HG02610 (cell line): Measurements from ENCODE around the gene CCDC74A.
"Not testable (repeated sequence)": the region's sequence is repeated elsewhere in the genome, so short reads cannot be mapped to it uniquely, and the experiment has no call there.

ENCODE experiments used
- ATAC-seq: cut with Tn5 transposase; IDR thresholded peaks from one replicate; pipeline ENCODE4 v1.9.1; 2021; ENCODE audit warnings: mild to moderate bottlenecking, moderate library complexity; ENCODE audit not compliant: unreplicated experiment

Gene CCDC74A

DNA sequence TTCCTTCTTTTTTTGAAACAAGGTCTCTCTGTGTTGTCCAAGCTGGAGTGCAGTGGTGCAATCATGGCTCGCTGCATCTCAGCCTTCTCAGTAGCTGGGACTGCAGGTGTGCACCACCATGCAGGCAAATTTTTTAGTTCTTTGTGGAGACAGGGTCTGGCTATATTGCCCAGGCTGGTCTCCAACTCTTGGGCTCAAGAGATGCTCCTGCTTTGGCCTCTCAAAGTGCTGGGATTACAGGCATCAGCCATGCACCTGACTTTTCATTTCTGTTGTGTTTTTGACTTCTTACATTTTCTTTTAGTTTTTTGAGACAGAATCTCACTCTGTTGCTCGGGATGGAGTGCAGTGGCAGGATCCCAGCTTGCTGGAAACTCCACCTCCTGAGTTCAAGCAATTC, 2.4 kb upstream of the CCDC74A start:
- not testable (repeated sequence) for ATAC-seq

DNA sequence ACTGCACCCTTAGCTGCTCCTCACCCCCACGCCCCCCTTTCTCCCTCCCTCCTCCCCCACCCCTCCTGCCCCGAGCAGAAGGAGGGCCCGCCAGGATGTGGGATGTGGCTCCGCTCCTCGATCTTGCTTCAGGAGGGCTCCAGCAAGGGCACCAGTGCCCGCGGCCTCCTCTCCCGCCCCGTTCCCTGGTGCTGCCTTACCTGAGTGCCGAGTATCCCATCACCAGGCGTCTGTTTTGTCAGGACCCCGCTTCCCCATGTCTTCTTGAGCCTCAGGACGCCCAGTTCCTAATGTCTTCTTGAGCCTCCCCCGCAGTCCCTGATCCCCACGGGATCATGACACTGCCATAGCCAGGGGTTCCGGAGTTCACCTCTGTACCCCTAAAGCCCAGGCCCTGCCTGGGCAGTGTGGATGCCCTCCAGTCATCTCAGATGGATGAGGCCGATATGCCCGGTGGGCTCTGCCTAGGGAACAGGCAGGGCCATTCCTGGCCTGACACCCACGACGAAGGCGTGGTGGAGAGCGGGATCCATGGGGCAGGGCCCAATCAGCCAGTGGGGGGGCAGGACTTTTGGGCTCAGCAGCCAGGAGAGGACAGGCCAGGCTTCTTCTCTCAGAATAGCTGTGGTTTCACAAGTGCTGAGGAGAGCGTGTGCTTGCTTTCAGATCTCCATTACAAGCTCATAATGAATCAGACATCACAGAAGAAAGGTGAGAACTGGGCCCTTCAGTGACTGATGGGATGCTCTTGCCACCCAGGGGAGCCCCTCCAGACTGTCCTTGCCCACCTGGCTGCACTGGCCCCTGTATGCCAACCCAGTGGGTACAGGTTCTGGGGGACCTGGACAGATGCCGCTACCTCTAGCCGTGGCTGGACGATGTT, 1.5 kb downstream of the CCDC74A start:
- peak; percentile 80 for ATAC-seq

DNA sequence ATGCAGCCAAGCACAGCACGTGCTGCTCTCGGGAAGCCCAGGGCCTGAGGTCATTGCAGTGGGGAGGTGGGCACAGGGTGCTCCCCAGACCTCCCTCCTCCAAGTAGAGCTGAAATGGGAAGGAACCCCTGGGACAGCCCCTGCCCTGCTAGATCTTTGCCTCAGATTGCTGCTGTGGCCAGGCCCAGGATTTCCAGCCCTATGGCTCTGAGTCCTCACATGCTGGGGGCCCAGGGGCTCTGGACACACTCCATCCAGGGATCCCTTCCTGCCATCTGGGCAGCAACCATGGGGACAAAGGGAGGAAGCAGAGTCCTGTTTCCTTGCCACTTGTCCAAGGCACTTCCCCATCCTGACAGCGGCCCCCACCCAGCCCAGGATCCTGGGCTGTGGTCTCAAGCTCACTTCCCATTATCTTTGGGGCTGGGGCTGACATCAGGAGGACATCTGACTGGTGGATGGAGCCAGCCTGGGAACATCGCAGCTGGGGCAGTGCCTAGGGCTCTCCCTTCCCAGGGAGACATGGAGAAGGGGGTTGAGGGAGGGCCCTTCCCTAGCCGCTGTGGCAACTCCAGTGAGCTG, 2.3 kb downstream of the CCDC74A start:
- ATAC-seq: peak; percentile 5

DNA sequence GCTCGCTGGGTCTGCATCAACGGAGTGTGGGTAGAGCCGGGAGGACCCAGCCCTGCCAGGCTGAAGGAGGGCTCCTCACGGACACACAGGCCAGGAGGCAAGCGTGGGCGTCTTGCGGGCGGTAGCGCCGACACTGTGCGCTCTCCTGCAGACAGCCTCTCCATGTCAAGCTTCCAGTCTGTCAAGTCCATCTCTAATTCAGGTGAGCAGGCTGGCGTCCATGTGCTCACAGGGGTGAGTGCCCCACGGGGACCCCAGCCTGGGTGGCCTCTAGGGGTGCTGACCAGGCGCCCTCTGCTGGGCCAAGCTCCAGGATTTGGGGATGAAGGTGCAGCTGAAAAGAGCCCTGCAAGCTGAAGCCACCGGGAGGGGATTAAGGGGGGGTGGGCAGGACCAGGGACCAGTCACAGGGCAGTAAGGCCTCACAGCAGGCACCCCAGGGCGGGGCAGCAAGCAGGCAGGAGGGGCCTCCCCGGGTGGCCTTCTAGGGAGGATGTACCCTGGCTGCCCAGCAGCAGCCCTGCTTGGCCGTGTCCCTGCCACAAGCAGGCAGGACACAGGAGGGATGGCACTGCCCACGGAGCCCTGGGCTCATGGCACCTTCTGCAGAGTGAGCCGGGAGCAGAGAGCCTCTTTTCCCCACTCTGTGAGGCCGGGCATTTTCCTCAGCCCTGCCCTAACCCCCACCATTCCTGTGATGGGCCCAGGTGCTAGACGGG, 3.1 kb downstream of the CCDC74A start:
- ATAC-seq: not testable (repeated sequence)

DNA sequence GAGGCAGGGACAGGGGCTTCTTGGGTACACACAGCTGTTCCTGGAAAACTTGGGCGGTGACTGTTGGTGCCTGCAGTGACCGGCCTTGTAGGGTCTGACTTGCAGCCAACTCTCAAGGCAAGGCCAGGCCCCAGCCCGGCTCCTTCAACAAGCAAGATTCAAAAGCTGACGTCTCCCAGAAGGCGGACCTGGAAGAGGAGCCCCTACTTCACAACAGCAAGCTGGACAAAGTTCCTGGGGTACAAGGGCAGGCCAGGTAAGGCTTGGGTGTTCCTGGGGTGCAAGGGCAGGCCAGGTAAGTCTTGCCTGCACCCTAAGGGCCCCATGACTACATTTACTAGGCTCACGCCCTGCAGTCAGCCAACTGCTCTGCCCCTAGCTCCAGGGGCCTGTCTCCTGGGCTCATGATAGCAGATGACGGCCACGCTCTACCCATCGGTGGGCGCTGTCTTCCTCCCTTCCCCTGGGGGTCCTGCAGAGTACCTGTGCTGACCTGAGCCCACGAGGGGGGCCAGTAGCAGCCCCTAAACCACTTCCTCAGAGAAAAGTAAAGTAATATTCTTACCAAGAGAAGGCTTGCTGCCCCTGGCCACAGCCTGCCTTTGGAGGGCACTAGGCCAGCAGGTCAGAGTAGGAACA, 4.0 kb downstream of the CCDC74A start:
- ATAC-seq: not testable (repeated sequence)

DNA sequence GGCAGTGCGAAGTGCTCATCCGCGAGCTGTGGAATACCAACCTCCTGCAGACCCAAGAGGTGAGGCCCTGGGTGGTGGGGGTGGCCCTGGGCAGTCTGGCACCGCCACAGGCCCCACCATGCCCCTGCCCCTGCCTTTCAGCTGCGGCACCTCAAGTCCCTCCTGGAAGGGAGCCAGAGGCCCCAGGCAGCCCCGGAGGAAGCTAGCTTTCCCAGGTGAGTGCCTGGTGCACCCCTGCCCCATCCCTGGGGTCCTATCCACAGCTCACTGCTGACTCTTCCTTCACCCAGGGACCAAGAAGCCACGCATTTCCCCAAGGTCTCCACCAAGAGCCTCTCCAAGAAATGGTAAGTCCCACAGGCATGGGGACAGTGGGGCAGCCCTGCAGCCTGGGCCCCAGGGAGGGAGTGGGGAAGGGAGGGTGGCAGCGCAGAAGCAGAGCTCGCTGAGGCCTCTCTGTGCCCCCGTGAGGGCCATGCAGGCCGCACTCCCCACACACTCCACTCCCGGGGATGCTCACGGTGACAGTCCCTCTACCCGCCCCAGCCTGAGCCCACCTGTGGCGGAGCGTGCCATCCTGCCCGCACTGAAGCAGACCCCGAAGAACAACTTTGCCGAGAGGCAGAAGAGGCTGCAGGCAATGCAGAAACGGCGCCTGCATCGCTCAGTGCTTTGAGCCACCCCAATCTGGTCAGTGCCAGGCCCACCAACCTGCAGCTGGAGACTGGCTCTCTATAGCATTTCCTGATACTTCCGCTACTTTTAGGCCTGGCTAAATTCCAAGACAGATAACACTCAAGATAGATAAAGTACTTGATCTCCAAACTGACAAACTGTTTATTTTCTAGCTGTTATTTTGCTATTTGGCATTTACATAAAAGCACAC, 5.3 kb downstream of the CCDC74A start:
- not testable (repeated sequence) for ATAC-seq

DNA sequence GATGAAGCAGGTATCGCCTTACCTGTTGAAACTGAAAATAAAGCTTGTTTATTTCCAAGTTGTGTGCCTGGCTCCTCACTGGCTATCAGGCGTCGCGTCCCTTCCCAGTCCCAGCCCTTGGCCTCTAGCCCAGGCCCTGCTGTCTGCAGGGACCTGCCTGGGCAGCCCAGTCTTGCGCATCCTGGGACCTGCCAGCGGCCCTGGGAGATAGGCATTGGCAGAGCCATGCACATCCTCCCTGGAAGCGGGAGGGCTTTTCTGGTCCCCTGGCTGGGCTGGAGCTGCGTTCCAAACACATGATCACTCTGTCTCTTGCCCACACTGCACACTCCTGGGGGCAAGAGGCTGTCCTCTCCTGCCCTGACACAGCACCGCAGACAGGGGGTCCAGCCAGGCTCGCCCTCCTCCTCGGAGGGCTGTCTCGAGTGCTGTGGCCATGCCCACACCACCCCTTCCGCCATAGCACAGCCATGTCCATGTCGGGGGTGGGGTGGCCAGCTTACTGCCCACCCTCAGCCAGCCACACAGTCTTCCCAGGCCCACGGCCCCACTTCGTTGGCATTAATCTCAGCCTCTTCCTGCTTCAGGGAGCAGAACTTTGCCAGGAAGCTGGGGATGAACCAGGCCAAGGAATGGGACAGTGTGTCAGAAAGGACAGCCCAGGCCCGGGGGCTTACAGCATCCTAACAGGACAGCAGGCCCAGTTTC, 6.1 kb downstream of the CCDC74A start:
- not testable (repeated sequence) for ATAC-seq

GRCh38 chr2:131534317-131534672, 6.6 kb downstream of the CCDC74A start:
- not testable (repeated sequence) for ATAC-seq

DNA sequence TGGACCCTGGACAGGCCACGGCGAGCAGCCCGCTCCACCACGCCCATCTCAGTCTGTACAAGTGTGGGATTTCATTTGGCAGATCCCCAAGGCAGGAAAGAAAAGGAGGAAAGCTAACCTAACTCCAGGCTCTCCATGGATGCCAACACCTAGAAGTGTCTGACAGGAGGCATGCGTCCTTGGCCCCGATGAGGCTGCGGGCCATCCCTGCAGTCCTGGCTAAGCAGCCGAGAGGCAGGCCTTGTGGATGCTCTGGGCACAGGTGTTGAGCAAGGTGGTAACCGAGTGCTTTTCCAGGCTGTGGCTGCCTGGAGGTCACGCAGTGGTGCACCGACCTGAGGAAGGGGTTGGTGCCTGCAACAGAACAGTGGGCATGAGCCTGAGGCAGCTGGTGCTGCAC, 7.3 kb downstream of the CCDC74A start:
- ATAC-seq: not testable (repeated sequence)

GRCh38 chr2:131535526-131535925, 7.8 kb downstream of the CCDC74A start:
- no peak for ATAC-seq

- not testable (repeated sequence) for ATAC-seq
Measured at GRCh38 chr2:131535951-131536826, 8.5 kb downstream of the CCDC74A start.

- not testable (repeated sequence) for ATAC-seq
Measured at GRCh38 chr2:131536841-131537240, 9.2 kb downstream of the CCDC74A start.

DNA sequence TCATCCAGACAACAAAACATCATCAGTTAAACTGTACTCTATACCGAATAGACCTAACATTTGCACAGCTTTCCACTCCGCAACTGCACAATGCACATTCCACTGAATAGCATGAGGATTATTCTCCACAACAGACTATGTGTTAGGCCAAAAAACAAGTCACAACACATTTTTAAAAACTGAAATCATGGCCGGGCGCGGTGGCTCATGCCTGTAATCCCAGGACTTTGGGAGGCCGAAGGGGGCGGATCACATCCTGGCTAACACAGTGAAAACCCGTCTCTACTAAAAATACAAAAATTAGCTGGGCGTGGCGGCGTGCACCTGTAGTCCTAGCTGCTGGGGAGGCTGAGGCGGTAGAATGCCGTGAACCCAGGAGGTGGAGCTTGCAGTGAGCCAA, 11.2 kb downstream of the CCDC74A start:
- ATAC-seq: not testable (repeated sequence)

GRCh38 chr2:131542438-131543384, 15.0 kb downstream of the CCDC74A start:
- ATAC-seq: no peak

DNA sequence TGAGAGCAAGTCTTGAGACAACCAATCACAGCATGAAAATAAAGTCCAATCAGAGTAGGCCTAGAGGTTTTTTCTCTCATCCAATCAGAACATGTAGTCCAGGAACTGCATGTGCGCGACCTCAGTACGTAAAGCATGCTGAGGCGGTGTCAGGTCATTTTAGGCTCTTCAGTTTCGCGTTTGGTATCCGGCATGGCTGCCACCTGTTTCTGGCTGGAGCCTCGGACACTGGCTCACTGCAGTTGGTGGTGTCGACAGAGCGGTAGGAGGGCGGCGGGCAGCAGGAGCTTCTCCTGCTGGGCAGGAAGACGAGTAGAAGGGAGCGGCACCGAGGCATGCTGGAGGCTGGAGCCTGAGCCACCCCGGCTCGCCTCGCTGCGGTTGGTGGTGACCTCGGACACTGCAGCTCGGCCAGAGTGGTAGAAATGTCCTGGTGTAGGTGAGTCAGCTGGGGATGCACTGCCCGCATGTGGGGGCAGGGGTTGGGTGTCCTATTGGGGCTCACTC, 15.8 kb downstream of the CCDC74A start:
- ATAC-seq: no peak

GRCh38 chr2:131544006-131544812, 16.5 kb downstream of the CCDC74A start:
- ATAC-seq: not testable (repeated sequence)

GRCh38 chr2:131544813-131545165, 17.1 kb downstream of the CCDC74A start:
- not testable (repeated sequence) for ATAC-seq
